ENCODE results near the gene OPCML. TPM values are rescaled to one million over a fixed set of nuclear protein-coding genes. Genes with fewer than 3 reads are reported as not detected.

The OPCML gene
- total RNA-seq, 1 experiment from 2014 or later, result not detected

DNA sequence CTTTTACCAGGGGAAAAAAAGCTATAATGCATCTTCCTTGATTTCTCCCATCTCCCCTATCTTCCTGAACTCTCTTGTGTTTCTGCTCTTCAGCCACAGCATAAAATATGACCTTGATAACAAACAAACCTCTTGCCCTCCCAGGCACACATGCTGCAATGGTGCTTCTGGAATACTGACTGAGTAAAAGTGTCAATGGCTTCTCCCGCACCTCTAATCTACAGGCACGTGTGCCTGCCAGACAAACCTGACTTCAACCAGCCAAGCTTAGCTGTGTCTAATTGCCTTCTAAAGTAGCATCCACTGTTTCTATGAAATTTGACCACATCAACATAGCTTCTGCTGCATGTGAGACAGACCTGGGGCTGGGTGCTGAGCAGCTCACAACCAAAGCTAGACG, 12.7 kb downstream of the OPCML start:
- H3K27me3 ChIP-seq (ENCODE audit: low read length), result no peaks in the 10 kb centered on the region
- TF ChIP-seq EZH2 (IDR thresholded peaks at IDR 0.05; ENCODE audit: low read length, unreplicated experiment) (no peak), EZH2phosphoT487 (IDR thresholded peaks at IDR 0.05; ENCODE audit: borderline replicate concordance, low read length) (no peak)
- TF ChIP-seq, protein P1, sequence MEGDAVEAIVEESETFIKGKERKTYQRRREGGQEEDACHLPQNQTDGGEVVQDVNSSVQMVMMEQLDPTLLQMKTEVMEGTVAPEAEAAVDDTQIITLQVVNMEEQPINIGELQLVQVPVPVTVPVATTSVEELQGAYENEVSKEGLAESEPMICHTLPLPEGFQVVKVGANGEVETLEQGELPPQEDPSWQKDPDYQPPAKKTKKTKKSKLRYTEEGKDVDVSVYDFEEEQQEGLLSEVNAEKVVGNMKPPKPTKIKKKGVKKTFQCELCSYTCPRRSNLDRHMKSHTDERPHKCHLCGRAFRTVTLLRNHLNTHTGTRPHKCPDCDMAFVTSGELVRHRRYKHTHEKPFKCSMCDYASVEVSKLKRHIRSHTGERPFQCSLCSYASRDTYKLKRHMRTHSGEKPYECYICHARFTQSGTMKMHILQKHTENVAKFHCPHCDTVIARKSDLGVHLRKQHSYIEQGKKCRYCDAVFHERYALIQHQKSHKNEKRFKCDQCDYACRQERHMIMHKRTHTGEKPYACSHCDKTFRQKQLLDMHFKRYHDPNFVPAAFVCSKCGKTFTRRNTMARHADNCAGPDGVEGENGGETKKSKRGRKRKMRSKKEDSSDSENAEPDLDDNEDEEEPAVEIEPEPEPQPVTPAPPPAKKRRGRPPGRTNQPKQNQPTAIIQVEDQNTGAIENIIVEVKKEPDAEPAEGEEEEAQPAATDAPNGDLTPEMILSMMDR (conservative IDR thresholded peaks at IDR 0.05; ENCODE audit: low read depth, low read length), result no peak
- no peaks in the 10 kb centered on the region for H3F3A ChIP-seq (ENCODE audit: low read length, unreplicated experiment)
- no peaks in the 10 kb centered on the region for H3K79me2 ChIP-seq (ENCODE audit: low read length)
- no peak overlapping the region for H3K4me3 ChIP-seq (ENCODE audit: low read length)
- CTCF ChIA-PET, result no interaction called here
- ATAC-seq (no peak), DNase-seq (no peak)
- intact Hi-C loops (cut with micrococcal nuclease), result no loop called here
- H3K9ac ChIP-seq (ENCODE audit: low read length), result no peak overlapping the region
- POLR2A ChIA-PET (ENCODE audit: unreplicated experiment), result no interaction called here
- BruUV-seq (replicated peaks), result no TSS peak
- H3K9me3 ChIP-seq (ENCODE audit: low read length), result peaks cover 17% of the 10 kb centered on the region
- no peak overlapping the region for H3K27ac ChIP-seq (ENCODE audit: low read length)
- H3K9me2 ChIP-seq (replicated peaks; ENCODE audit: low read length), result no peaks in the 10 kb centered on the region
- no peak overlapping the region for H2AFZ ChIP-seq (ENCODE audit: low read length)
- no peak overlapping the region for H3K4me2 ChIP-seq (ENCODE audit: low read length)
- no peaks in the 10 kb centered on the region for H3K4me1 ChIP-seq (ENCODE audit: insufficient read depth, low read length)
- no peaks in the 10 kb centered on the region for H4K20me1 ChIP-seq (ENCODE audit: low read length)
- H3K36me3 ChIP-seq (ENCODE audit: low read depth, low read length), result no peaks in the 10 kb centered on the region

DNA sequence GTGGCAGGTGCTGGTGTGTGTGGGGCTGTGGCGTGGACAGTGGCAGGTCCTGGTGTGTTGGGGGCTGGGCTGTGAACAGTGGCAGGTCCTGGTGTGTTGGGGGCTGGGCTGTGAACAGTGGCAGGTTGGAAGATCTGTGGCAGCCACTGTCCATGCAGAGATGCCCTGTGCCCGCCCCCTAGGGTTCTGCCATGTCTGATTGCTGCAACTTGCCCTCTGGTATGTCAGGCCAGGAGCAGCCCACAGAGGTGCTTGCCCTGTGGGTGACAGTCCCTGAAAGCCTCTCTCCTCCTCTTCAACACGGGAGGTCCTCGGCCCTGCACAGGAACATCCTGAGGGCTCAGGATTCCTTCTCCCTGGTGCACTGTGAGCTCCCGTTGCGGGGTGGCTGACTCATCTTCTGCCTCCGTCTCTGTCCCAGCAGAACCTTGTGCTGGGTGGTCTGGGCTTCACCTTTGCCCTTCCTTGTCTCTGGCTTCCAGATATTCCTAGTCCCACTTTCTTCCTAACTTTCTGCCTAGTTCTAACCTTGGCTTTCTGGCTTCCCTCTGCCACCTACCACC, 13.5 kb downstream of the OPCML start:
- Histone ChIP-seq H3K79me2 (ENCODE audit: low read length) (no peaks in the 10 kb centered on the region), H3K9ac (ENCODE audit: low read length) (no peak overlapping the region), H3K9me3 (ENCODE audit: low read length) (peaks cover 20% of the 10 kb centered on the region), H3K27me3 (ENCODE audit: low read length) (no peaks in the 10 kb centered on the region), H3K4me3 (ENCODE audit: low read length) (no peak overlapping the region), H4K20me1 (ENCODE audit: low read length) (no peaks in the 10 kb centered on the region), H3K27ac (ENCODE audit: low read length) (no peak overlapping the region), H3F3A (ENCODE audit: low read length, unreplicated experiment) (no peaks in the 10 kb centered on the region), H3K4me2 (ENCODE audit: low read length) (no peak overlapping the region), H3K9me2 (replicated peaks; ENCODE audit: low read length) (no peaks in the 10 kb centered on the region), H3K4me1 (ENCODE audit: insufficient read depth, low read length) (no peaks in the 10 kb centered on the region), H2AFZ (ENCODE audit: low read length) (no peak overlapping the region), H3K36me3 (ENCODE audit: low read depth, low read length) (no peaks in the 10 kb centered on the region)
- ChIA-PET CTCF (no interaction called here), POLR2A (ENCODE audit: unreplicated experiment) (no interaction called here)
- BruUV-seq (replicated peaks), result no TSS peak
- no peak for DNase-seq
- TF ChIP-seq EZH2phosphoT487 (IDR thresholded peaks at IDR 0.05; ENCODE audit: borderline replicate concordance, low read length), result no peak
- no peak for TF ChIP-seq EZH2 (IDR thresholded peaks at IDR 0.05; ENCODE audit: low read length, unreplicated experiment)
- TF ChIP-seq, protein P1 (conservative IDR thresholded peaks at IDR 0.05; ENCODE audit: low read depth, low read length), result no peak
- intact Hi-C loops (cut with micrococcal nuclease), result no loop called here
- ATAC-seq, result no peak

DNA sequence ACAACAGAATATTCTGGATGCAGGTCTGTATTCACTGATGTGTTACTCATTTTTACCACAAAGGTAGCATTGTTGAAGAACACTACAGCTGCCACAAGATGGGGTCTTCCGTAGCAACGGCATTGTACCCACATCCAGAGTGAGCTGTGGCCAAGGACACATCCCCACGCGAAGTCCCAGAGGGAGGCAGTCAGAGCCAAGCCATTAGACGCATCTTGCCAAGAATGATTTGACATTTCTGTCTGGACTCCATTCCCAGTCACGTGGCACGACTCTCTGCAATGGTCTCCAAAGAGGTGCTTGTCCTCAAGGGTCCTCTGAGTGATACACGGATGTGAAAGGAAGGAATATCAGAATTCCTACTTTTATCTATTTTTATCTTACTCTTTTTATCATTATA, 15.5 kb downstream of the OPCML start:
- TF ChIP-seq EZH2 (IDR thresholded peaks at IDR 0.05; ENCODE audit: low read length, unreplicated experiment), result no peak
- TF ChIP-seq EZH2phosphoT487 (IDR thresholded peaks at IDR 0.05; ENCODE audit: borderline replicate concordance, low read length), result no peak
- TF ChIP-seq, protein P1 (conservative IDR thresholded peaks at IDR 0.05; ENCODE audit: low read depth, low read length), result no peak
- Histone ChIP-seq H3K36me3 (ENCODE audit: low read depth, low read length) (no peaks in the 10 kb centered on the region), H3K27me3 (ENCODE audit: low read length) (no peaks in the 10 kb centered on the region), H3K4me2 (ENCODE audit: low read length) (no peak overlapping the region), H3F3A (ENCODE audit: low read length, unreplicated experiment) (no peaks in the 10 kb centered on the region), H3K9ac (ENCODE audit: low read length) (no peak overlapping the region), H2AFZ (ENCODE audit: low read length) (no peak overlapping the region), H3K4me3 (ENCODE audit: low read length) (no peak overlapping the region), H4K20me1 (ENCODE audit: low read length) (no peaks in the 10 kb centered on the region), H3K79me2 (ENCODE audit: low read length) (no peaks in the 10 kb centered on the region), H3K9me2 (replicated peaks; ENCODE audit: low read length) (no peaks in the 10 kb centered on the region), H3K4me1 (ENCODE audit: insufficient read depth, low read length) (no peaks in the 10 kb centered on the region), H3K27ac (ENCODE audit: low read length) (no peak overlapping the region), H3K9me3 (ENCODE audit: low read length) (peaks cover 28% of the 10 kb centered on the region)
- BruUV-seq (replicated peaks), result no TSS peak
- intact Hi-C loops (cut with micrococcal nuclease), result no loop called here
- ATAC-seq (no peak), DNase-seq (no peak)
- ChIA-PET POLR2A (ENCODE audit: unreplicated experiment) (no interaction called here), CTCF (no interaction called here)

Measured in PC-3 (cell line).